Glutamatergic neuron (in vitro differentiated cells): ENCODE measurements around the gene CFAP99. TPM values are rescaled to one million over a fixed set of nuclear protein-coding genes. Genes with fewer than 3 reads are reported as not detected.

Experiments
- DNase-seq: peaks from one replicate; pipeline ENCODE4 v3.0.0; 2022
- H3K27ac Mint-ChIP-seq: one replicate; pipeline ENCODE4 v1.8.0; 2020; ENCODE audit warnings: mild to moderate bottlenecking, mixed read lengths, inconsistent platforms; ENCODE audit not compliant: unreplicated experiment
- H3K27me3 Mint-ChIP-seq: one replicate; pipeline ENCODE4 v1.8.0; 2020; ENCODE audit warnings: mild to moderate bottlenecking, moderate library complexity, mixed read lengths, inconsistent platforms; ENCODE audit not compliant: unreplicated experiment
- H3K36me3 Mint-ChIP-seq: one replicate; pipeline ENCODE4 v1.8.0; 2020; ENCODE audit warnings: mild to moderate bottlenecking, mixed read lengths, inconsistent platforms; ENCODE audit not compliant: unreplicated experiment
- H3K4me1 Mint-ChIP-seq: one replicate; pipeline ENCODE4 v1.8.0; 2020; ENCODE audit warnings: mild to moderate bottlenecking, low read depth, mixed read lengths, inconsistent platforms; ENCODE audit not compliant: unreplicated experiment
- H3K4me3 Mint-ChIP-seq: one replicate; pipeline ENCODE4 v1.8.0; 2020; ENCODE audit warnings: mild to moderate bottlenecking, mixed read lengths, inconsistent platforms; ENCODE audit not compliant: unreplicated experiment
- H3K9me3 Mint-ChIP-seq: one replicate; pipeline ENCODE4 v1.8.0; 2020; ENCODE audit warnings: mild to moderate bottlenecking, moderate library complexity, mixed read lengths, inconsistent platforms; ENCODE audit not compliant: unreplicated experiment
- total RNA-seq: library from RNA; stranded (reverse); fragmentation: NEBNext Ultra II Directional; extraction: Animal tissue kit (Norgen Biotek cat#: 25700); gene quantifications from one replicate; pipeline ENCODE4 v1.2.1, GENCODE V29; 2021; ENCODE audit not compliant: unreplicated experiment
- TF ChIP-seq, protein P1 (sequence below): fragments of 200-600 bp; sonication (generic); IDR thresholded peaks from one replicate; pipeline ENCODE4 v1.5.0; 2021; ENCODE audit not compliant: partially characterized antibody, unreplicated experiment

The CFAP99 gene
- total RNA-seq, 1 donor from 2014 or later, result not detected

- no peaks in the 10 kb centered on the region for H3K36me3 Mint-ChIP-seq
- peaks cover 4% of the 10 kb centered on the region for H3K27me3 Mint-ChIP-seq
- no peak overlapping the region for H3K27ac Mint-ChIP-seq
- peaks cover 8% of the 10 kb centered on the region for H3K9me3 Mint-ChIP-seq
- TF ChIP-seq, protein P1, sequence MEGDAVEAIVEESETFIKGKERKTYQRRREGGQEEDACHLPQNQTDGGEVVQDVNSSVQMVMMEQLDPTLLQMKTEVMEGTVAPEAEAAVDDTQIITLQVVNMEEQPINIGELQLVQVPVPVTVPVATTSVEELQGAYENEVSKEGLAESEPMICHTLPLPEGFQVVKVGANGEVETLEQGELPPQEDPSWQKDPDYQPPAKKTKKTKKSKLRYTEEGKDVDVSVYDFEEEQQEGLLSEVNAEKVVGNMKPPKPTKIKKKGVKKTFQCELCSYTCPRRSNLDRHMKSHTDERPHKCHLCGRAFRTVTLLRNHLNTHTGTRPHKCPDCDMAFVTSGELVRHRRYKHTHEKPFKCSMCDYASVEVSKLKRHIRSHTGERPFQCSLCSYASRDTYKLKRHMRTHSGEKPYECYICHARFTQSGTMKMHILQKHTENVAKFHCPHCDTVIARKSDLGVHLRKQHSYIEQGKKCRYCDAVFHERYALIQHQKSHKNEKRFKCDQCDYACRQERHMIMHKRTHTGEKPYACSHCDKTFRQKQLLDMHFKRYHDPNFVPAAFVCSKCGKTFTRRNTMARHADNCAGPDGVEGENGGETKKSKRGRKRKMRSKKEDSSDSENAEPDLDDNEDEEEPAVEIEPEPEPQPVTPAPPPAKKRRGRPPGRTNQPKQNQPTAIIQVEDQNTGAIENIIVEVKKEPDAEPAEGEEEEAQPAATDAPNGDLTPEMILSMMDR, result no peak
- peaks cover 24% of the 10 kb centered on the region for H3K4me1 Mint-ChIP-seq
- H3K4me3 Mint-ChIP-seq, result no peak overlapping the region
- DNase-seq, result no peak
Observed at GRCh38 chr4:2393353-2394270, 25.1 kb upstream of the CFAP99 start.

DNA sequence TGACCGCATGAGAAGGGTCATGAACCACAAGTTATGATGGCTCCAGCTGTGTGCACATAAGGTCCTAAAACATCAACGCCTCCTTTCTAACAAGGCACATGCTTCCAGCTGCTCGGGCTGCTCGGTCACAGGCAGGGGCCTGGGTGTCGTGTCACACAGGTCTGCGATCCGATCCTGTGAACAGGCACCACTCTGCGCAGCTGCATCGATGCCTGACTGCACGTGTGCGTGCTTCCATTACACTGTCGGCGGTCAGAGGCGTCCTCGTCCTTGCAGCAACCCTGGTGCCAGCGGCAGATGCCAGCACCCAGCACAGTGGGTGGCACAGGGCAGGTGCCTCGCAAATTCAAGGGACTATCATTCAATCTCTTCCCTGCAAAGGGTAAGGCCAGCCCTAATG is 24.2 kb upstream of the CFAP99 start:
- Mint-ChIP-seq H3K27me3 (peaks cover 4% of the 10 kb centered on the region), H3K27ac (no peak overlapping the region), H3K9me3 (peaks cover 9% of the 10 kb centered on the region), H3K4me3 (no peak overlapping the region), H3K4me1 (peaks cover 24% of the 10 kb centered on the region), H3K36me3 (no peaks in the 10 kb centered on the region)
- DNase-seq, result no peak
- TF ChIP-seq, protein P1, result no peak

DNA sequence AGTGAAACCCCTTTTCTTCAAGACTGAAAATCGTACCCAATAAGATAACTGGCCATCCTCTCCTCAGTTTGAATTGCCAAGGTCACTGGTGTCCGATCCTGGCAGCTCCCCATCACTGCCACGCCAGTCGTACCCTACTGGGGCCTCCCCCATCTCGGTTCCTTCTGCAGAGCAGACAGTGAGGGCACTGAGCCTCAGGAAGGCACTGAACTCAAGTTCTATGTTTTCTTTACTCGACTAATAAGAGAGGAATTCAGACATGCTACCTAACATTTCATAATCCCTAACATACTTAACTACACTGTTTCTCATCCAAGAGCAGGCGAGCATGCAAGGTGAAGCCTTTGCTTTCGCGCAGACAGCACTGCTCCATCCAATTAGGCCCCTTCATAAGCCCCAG is 23.7 kb upstream of the CFAP99 start:
- H3K9me3 Mint-ChIP-seq, result peaks cover 9% of the 10 kb centered on the region
- peaks cover 24% of the 10 kb centered on the region for H3K4me1 Mint-ChIP-seq
- no peak overlapping the region for H3K4me3 Mint-ChIP-seq
- H3K27ac Mint-ChIP-seq, result no peak overlapping the region
- DNase-seq, result no peak
- TF ChIP-seq, protein P1, result no peak
- no peaks in the 10 kb centered on the region for H3K36me3 Mint-ChIP-seq
- H3K27me3 Mint-ChIP-seq, result peaks cover 4% of the 10 kb centered on the region

DNA sequence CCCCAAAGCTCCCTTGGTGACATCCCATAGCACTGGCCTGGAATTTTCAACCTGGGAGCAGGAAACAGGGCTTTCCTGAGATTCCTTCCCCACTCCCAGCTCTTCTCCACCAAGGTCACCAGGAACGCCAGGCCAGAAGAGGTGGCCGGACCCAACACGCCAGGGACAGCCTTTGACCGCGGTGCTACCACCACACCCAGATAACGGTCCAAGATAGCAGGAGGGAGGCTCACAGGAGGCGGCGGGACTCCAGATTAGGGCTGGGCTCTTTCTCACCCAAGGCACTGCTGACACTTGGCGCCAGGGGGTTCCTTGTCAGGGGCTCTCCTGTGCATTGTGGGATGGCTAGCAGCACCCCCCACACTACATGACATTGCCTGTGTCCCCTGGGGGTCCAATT is 23.2 kb upstream of the CFAP99 start:
- Mint-ChIP-seq H3K4me1 (peaks cover 21% of the 10 kb centered on the region), H3K9me3 (peaks cover 9% of the 10 kb centered on the region), H3K36me3 (no peaks in the 10 kb centered on the region), H3K27me3 (peaks cover 4% of the 10 kb centered on the region), H3K4me3 (no peak overlapping the region), H3K27ac (no peak overlapping the region)
- TF ChIP-seq, protein P1, result no peak
- DNase-seq, result no peak

DNA sequence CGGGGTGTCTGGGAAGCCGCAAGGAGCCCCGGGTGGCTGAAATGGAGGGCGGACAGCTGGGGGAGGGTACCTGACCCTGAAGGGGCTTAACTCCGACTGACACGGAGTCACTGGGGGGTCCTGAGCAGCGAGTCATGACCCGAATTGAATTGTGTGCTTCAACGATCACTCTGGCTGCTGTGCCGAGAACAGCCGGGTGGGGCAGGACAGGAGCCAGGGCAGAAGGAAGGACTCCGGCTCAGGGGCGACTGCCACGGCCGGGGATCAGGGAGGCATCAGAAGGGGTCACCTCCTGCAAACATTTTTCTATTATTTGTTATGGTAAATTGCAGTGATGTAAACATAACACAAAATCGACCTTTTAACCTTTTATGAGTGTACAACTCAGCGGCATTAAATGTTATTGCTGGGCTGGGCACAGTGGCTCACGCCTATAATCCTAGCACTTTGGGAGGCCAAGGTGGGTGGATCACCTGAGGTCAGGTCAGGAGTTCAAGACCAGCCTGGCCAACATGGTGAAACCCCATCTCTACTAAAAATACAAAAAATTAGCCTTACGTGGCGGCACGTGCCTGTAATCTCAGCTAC is 21.9 kb upstream of the CFAP99 start:
- no peaks in the 10 kb centered on the region for H3K36me3 Mint-ChIP-seq
- TF ChIP-seq, protein P1, result no peak
- H3K9me3 Mint-ChIP-seq, result peaks cover 12% of the 10 kb centered on the region
- peaks cover 4% of the 10 kb centered on the region for H3K27me3 Mint-ChIP-seq
- H3K4me1 Mint-ChIP-seq, result peaks cover 16% of the 10 kb centered on the region
- H3K4me3 Mint-ChIP-seq, result no peak overlapping the region
- no peak for DNase-seq
- no peak overlapping the region for H3K27ac Mint-ChIP-seq
